Stimulated activated CD8-positive, alpha-beta memory T cell treated with anti-CD3 and anti-CD28 coated beads, Interleukin-4, amount 100 ng/mL, for 48 hours (primary cell): ENCODE results near the gene TMED10.

ENCODE experiments used
- DNase-seq: peaks from one replicate; pipeline ENCODE4 v3.0.0-alpha.2; 2020

The TMED10 gene

GRCh38 chr14:75176142-75176820 lies at the start of gene TMED10:
Gene TMED10, minus strand, starts transcription at chr14:75176612. Its CDS starts 33 bp downstream, at chr14:75176579.
- DNase-seq = peak; percentile 95

- no peak for DNase-seq
Observed at GRCh38 chr14:75224561-75224960, 48.1 kb upstream of the TMED10 start.

- no peak for DNase-seq
Observed at GRCh38 chr14:75223664-75224154, 47.3 kb upstream of the TMED10 start.

- DNase-seq = no peak
Observed at GRCh38 chr14:75222208-75222701, 45.8 kb upstream of the TMED10 start.

GRCh38 chr14:75221797-75222196 lies 45.4 kb upstream of the TMED10 start:
- no peak for DNase-seq

- DNase-seq = no peak
Observed at GRCh38 chr14:75220156-75220555, 43.7 kb upstream of the TMED10 start.

- DNase-seq = no peak
Observed at GRCh38 chr14:75217508-75218206, 41.2 kb upstream of the TMED10 start.

- DNase-seq = no peak
Observed at GRCh38 chr14:75216427-75217006, 40.1 kb upstream of the TMED10 start.

GRCh38 chr14:75215520-75215919 lies 39.1 kb upstream of the TMED10 start:
- DNase-seq = no peak

GRCh38 chr14:75214558-75214957 lies 38.1 kb upstream of the TMED10 start:
- DNase-seq = no peak

- DNase-seq = no peak
Observed at GRCh38 chr14:75213172-75213571, 36.8 kb upstream of the TMED10 start.

- no peak for DNase-seq
Observed at GRCh38 chr14:75208843-75209242, 32.4 kb upstream of the TMED10 start.

- no peak for DNase-seq
Observed at GRCh38 chr14:75206190-75206589, 29.8 kb upstream of the TMED10 start.

- no peak for DNase-seq
Observed at GRCh38 chr14:75205591-75205990, 29.2 kb upstream of the TMED10 start.

- DNase-seq = no peak
Observed at GRCh38 chr14:75204116-75204515, 27.7 kb upstream of the TMED10 start.

GRCh38 chr14:75202657-75203056 lies 26.2 kb upstream of the TMED10 start:
- DNase-seq = no peak

GRCh38 chr14:75201087-75201486 lies 24.7 kb upstream of the TMED10 start:
- DNase-seq = no peak

- DNase-seq = no peak
Observed at GRCh38 chr14:75200451-75200850, 24.0 kb upstream of the TMED10 start.

- DNase-seq = no peak
Observed at GRCh38 chr14:75198291-75198933, 22.0 kb upstream of the TMED10 start.

GRCh38 chr14:75197338-75197737 lies 20.9 kb upstream of the TMED10 start:
- no peak for DNase-seq

GRCh38 chr14:75196468-75196867 lies 20.1 kb upstream of the TMED10 start:
- no peak for DNase-seq

GRCh38 chr14:75196064-75196463 lies 19.7 kb upstream of the TMED10 start:
- no peak for DNase-seq

GRCh38 chr14:75191100-75191499 lies 14.7 kb upstream of the TMED10 start:
- no peak for DNase-seq
